ENCODE data around the gene MARS1. TPM values are rescaled to one million over a fixed set of nuclear protein-coding genes. Genes with fewer than 3 reads are reported as not detected.

MARS1 gene
- total and polyA plus RNA-seq, 12 donors: 56.7 to 108 (median 75.6) TPM

GRCh38 chr12:57461917-57462250, 26.0 kb upstream of the MARS1 start:
- Histone ChIP-seq H3K27me3 (peaks cover 0 to 20% (median 0%) of the 10 kb centered on the region in 7 donors), H3K27ac (peak overlapping the region in 9 of 10 donors; percentile 49 to 76 (median 71)), H3K4me1 (peaks cover 5 to 41% (median 28%) of the 10 kb centered on the region in 9 donors), H3K9me3 (no peaks in the 10 kb centered on the region), H3K36me3 (no peaks in the 10 kb centered on the region), H3K4me3 (peak overlapping the region; percentile 33 to 91 (median 70))
- ATAC-seq (peak in 2 of 8 donors; percentile 0 to 1), DNase-seq (no peak)
- 0 to 1% methylated on average over 9 of the region's 9 CpGs for WGBS, 2 donors
- intact Hi-C loops (cut with DNase I): loop anchor here in 3 of 10 donors (5.0 to 10.0 kb wide), 3 partner anchors 160 to 247 kb away; partner anchors contain the start of gene NXPH4 (in 1 of the 3)
- TF ChIP-seq CTCF (IDR thresholded peaks at IDR 0.05): no peak

- ATAC-seq: peak; percentile 62 to 81 (median 75)
- 0% methylated on average over 28 of the region's 28 CpGs for WGBS, 2 donors
- intact Hi-C loops (cut with DNase I): loop anchor here in 3 of 10 donors (5.0 to 10.0 kb wide), 3 partner anchors 160 to 248 kb away; partner anchors contain the start of gene NXPH4 (in 1 of the 3)
- peak overlapping the region in 9 of 10 donors; percentile 49 to 76 (median 71) for H3K27ac ChIP-seq
- no peaks in the 10 kb centered on the region for H3K36me3 ChIP-seq
- no peaks in the 10 kb centered on the region for H3K9me3 ChIP-seq
- TF ChIP-seq CTCF (IDR thresholded peaks at IDR 0.05): peak; percentile 90 to 99 (median 93)
- H3K27me3 ChIP-seq: peaks cover 0 to 20% (median 0%) of the 10 kb centered on the region in 7 donors
- H3K4me3 ChIP-seq: peak overlapping the region; percentile 33 to 91 (median 70)
- DNase-seq: peak; percentile 83 to 87
- peaks cover 5 to 41% (median 28%) of the 10 kb centered on the region in 9 donors for H3K4me1 ChIP-seq
Observed at GRCh38 chr12:57462251-57462911, 25.5 kb upstream of the MARS1 start.

GRCh38 chr12:57462912-57463253, 25.0 kb upstream of the MARS1 start:
- no peaks in the 10 kb centered on the region for H3K36me3 ChIP-seq
- peak overlapping the region in 3 of 10 donors; percentile 52 to 75 (median 52) for H3K27ac ChIP-seq
- no peaks in the 10 kb centered on the region for H3K9me3 ChIP-seq
- DNase-seq (no peak), ATAC-seq (no peak)
- peaks cover 0 to 20% (median 0%) of the 10 kb centered on the region in 7 donors for H3K27me3 ChIP-seq
- H3K4me1 ChIP-seq: peaks cover 5 to 41% (median 28%) of the 10 kb centered on the region in 9 donors
- H3K4me3 ChIP-seq: peak overlapping the region in 3 of 10 donors; percentile 38 to 78 (median 62)
- TF ChIP-seq CTCF (IDR thresholded peaks at IDR 0.05): peak in 3 of 9 donors; percentile 2 to 38 (median 31)
- intact Hi-C loops (cut with DNase I): loop anchor here in 3 of 10 donors (5.0 to 10.0 kb wide), 3 partner anchors 159 to 248 kb away; partner anchors contain the start of gene NXPH4 (in 1 of the 3)
- 26 to 33% methylated on average over 5 of the region's 5 CpGs for WGBS, 2 donors

GRCh38 chr12:57464569-57464968, 23.3 kb upstream of the MARS1 start:
- ATAC-seq (no peak), DNase-seq (no peak)
- Histone ChIP-seq H3K27me3 (peaks cover 0 to 20% (median 4%) of the 10 kb centered on the region in 7 donors), H3K4me3 (no peak overlapping the region), H3K9me3 (no peaks in the 10 kb centered on the region), H3K4me1 (peaks cover 5 to 33% (median 21%) of the 10 kb centered on the region in 9 donors), H3K36me3 (peaks cover 0 to 11% (median 0%) of the 10 kb centered on the region in 9 donors), H3K27ac (no peak overlapping the region)
- intact Hi-C loops (cut with DNase I): loop anchor here in 3 of 10 donors (5.0 to 10.0 kb wide), 3 partner anchors 158 to 250 kb away; partner anchors contain the start of gene NXPH4 (in 1 of the 3)
- TF ChIP-seq CTCF (IDR thresholded peaks at IDR 0.05): no peak
- WGBS, 2 donors: 92 to 95% methylated on average over 12 of the region's 12 CpGs
